GM13976 (cell line): ENCODE measurements around the gene CAMK1D.

ENCODE experiments used
- DNase-seq: peaks from one replicate; pipeline ENCODE4 v3.0.0; 2012; ENCODE audit warnings: low spot score
- CTCF ChIP-seq: IDR thresholded peaks from 2 replicates; pipeline ENCODE4 v1.5.1; 2012; ENCODE audit warnings: borderline replicate concordance, mild to moderate bottlenecking; ENCODE audit not compliant: insufficient read depth; ENCODE audit errors: extremely low read depth, missing control alignments, control extremely low read depth
- in situ Hi-C: fragments of 300-500 bp; cut with MboI; formaldehyde crosslinking; loops from one replicate; pipeline ENCODE4 v1.12.0; 2022; ENCODE audit warnings: low sequenced_read_pairs, mixed read lengths, inconsistent platforms; ENCODE audit not compliant: unreplicated experiment

The CAMK1D gene

GRCh38 chr10:12716042-12716441, 366.7 kb downstream of the CAMK1D start:
- in situ Hi-C loops = loop anchor here (25.0 kb wide), 1 partner anchor 454 kb away; no protein-coding TSS in a partner anchor
- TF ChIP-seq CTCF = no peak
- DNase-seq = no peak

- DNase-seq = no peak
- no peak for TF ChIP-seq CTCF
These were observed 368.8 kb downstream of the CAMK1D start for GRCh38 chr10:12717981-12718707.

GRCh38 chr10:12719365-12719764, 370.0 kb downstream of the CAMK1D start:
- in situ Hi-C loops = loop anchor here (25.0 kb wide), 1 partner anchor 457 kb away; no protein-coding TSS in a partner anchor
- no peak for DNase-seq
- no peak for TF ChIP-seq CTCF

More at GRCh38 chr10:12717981-12718707, 368.8 kb downstream of the CAMK1D start:
- in situ Hi-C loops = loop anchor here (25.0 kb wide), 1 partner anchor 456 kb away; no protein-coding TSS in a partner anchor

GRCh38 chr10:12720217-12720981, 371.1 kb downstream of the CAMK1D start:
- DNase-seq = no peak
- TF ChIP-seq CTCF = no peak
- in situ Hi-C loops = loop anchor here (25.0 kb wide), 1 partner anchor 458 kb away; no protein-coding TSS in a partner anchor

GRCh38 chr10:12721334-12721733, 372.0 kb downstream of the CAMK1D start:
- in situ Hi-C loops = loop anchor here (25.0 kb wide), 1 partner anchor 459 kb away; no protein-coding TSS in a partner anchor
- no peak for TF ChIP-seq CTCF
- DNase-seq = no peak

GRCh38 chr10:12723220-12723619, 373.9 kb downstream of the CAMK1D start:
- no peak for DNase-seq
- in situ Hi-C loops = loop anchor here (25.0 kb wide), 1 partner anchor 461 kb away; no protein-coding TSS in a partner anchor
- TF ChIP-seq CTCF = no peak
